Gastrocnemius medialis (tissue), 4 donors: ENCODE results near the gene AGBL1. TPM values are rescaled to one million over a fixed set of nuclear protein-coding genes. Genes with fewer than 3 reads are reported as not detected.

Experiments
- ATAC-seq, 2 donors: fragments of 150-250 bp; one replicate each; pipeline ENCODE4 v1.9.1; 2016
- DNase-seq, 2 donors: peaks; one replicate each; pipeline ENCODE4 v3.0.0-alpha.2; 2019
- H3K27ac ChIP-seq, 4 donors: fragments of 200-600 bp; sonication (generic); 1 replicate in 1 of 4; 2 replicates in 3 of 4; pipeline ENCODE4 v1.5.1; 2016 to 2018; ENCODE audit warnings: mild to moderate bottlenecking in 2 of 4, moderate library complexity in 1 of 4
- H3K27me3 ChIP-seq, 3 donors: fragments of 200-600 bp; sonication (generic) in 2 of 3; 1 replicate in 1 of 3; 2 replicates in 2 of 3; pipeline versions ENCODE4 v1.5.1 to v1.6.0; 2016 to 2019; ENCODE audit warnings: mild to moderate bottlenecking in 1 of 3, moderate library complexity in 1 of 3
- H3K36me3 ChIP-seq, 2 donors: fragments of 200-600 bp; sonication (generic) in 1 of 2; one replicate each; pipeline ENCODE4 v1.5.1; 2017 to 2018
- H3K4me1 ChIP-seq, 2 donors: fragments of 200-600 bp; sonication (generic) in 1 of 2; one replicate each; pipeline ENCODE4 v1.5.1; 2016 to 2017; ENCODE audit warnings: mild to moderate bottlenecking in 2 of 2
- H3K4me3 ChIP-seq, 4 donors: fragments of 200-600 bp; sonication (generic) in 3 of 4; 1 replicate in 1 of 4; 2 replicates in 3 of 4; pipeline ENCODE4 v1.5.1; 2016 to 2019; ENCODE audit warnings: mild to moderate bottlenecking in 2 of 4
- H3K9me3 ChIP-seq, 3 donors: fragments of 200-600 bp; sonication (generic) in 2 of 3; 1 replicate in 1 of 3; 2 replicates in 2 of 3; pipeline ENCODE4 v1.5.1; 2016 to 2019
- POLR2A ChIP-seq, 2 donors: fragments of 450-650 bp; IDR thresholded peaks; one replicate each; pipeline ENCODE4 v1.6.1; 2017; ENCODE audit warnings: antibody characterized with exemption in 2 of 2, mild to moderate bottlenecking in 2 of 2, moderate library complexity in 2 of 2
- in situ Hi-C, 4 donors: fragments of 200-750 bp; cut with MboI; loops; one replicate each; pipeline versions ENCODE4 v1.15.0 to v1.8.0; 2017; ENCODE audit warnings: low sequenced_read_pairs in 4 of 4
- intact Hi-C: fragments of 100-400 bp; cut with DNase I; formaldehyde crosslinking; loops from one replicate; pipeline ENCODE4 v1.15.1; 2023; ENCODE audit warnings: low total_unique reads
- total RNA-seq, 4 donors: library from RNA; depleted of rRNA; stranded (reverse); fragments of >200 nt; gene quantifications; one replicate each; pipeline versions ENCODE4 v1.1.0 to v1.2.3, GENCODE V29; 2016
- TF ChIP-seq, protein P1 (sequence below), 5 experiments: fragments of 450-650 bp in 3 of 5; fragments of 200-600 bp in 2 of 5; sonication (generic) in 2 of 5; IDR thresholded peaks in 4 of 5; conservative IDR thresholded peaks in 1 of 5; 1 replicate in 4 of 5; 2 replicates in 1 of 5; pipeline ENCODE4 v1.5.1; 2016 to 2019; ENCODE audit warnings: antibody characterized with exemption in 5 of 5, mild to moderate bottlenecking in 3 of 5, moderate library complexity in 3 of 5

The AGBL1 gene
- total RNA-seq, 4 donors from 2014 or later = 3.8 to 29.7 (median 15.9) TPM

DNA sequence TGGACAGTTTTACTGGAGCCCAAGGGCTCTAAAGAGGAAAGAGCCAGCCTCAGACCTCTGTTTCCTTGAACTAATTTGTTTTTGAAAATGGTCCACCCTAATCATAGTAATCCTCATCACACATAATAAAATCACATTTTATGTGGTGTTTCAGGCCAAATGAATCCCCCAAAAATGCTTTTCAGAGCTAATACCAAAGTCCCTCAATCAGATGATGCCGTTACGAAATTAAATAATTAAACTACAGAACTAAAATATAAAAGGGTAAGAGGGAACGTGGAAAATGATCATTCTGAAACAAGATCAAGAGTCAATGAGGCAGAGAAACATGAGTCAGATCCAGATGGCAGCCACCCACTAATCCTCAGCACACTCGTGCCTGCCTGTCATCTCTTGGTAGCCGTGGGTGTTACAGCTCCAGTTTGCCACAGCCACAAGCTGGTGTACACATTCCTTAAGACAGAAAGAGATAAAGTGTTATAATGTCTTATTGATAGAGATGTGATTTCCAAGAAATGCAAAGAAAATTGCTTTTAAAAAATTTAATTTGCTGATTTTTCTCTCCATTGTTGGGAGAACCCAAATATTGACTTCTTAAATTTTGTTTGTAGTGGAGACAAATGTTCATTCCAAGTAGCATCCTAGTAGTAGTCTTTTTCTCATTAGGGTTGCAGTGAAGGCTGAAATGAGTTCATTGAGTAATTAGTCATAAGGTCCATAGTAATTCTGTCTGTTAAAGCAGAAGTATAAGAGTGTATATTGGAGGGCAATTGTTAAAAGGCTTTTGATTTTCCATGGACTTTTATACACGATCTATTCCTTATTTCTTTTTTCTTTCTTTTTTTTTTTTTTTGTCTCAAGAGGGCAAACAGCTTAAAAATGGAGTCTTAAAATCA is 104.2 kb downstream of the AGBL1 start:
- TF ChIP-seq, protein P1, sequence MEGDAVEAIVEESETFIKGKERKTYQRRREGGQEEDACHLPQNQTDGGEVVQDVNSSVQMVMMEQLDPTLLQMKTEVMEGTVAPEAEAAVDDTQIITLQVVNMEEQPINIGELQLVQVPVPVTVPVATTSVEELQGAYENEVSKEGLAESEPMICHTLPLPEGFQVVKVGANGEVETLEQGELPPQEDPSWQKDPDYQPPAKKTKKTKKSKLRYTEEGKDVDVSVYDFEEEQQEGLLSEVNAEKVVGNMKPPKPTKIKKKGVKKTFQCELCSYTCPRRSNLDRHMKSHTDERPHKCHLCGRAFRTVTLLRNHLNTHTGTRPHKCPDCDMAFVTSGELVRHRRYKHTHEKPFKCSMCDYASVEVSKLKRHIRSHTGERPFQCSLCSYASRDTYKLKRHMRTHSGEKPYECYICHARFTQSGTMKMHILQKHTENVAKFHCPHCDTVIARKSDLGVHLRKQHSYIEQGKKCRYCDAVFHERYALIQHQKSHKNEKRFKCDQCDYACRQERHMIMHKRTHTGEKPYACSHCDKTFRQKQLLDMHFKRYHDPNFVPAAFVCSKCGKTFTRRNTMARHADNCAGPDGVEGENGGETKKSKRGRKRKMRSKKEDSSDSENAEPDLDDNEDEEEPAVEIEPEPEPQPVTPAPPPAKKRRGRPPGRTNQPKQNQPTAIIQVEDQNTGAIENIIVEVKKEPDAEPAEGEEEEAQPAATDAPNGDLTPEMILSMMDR (IDR thresholded peaks at IDR 0.05 in 4 of 5, conservative IDR thresholded peaks at IDR 0.05 in 1 of 5) = no peak
- peak in 1 of 2 donors; percentile 12 for TF ChIP-seq POLR2A (IDR thresholded peaks at IDR 0.05)
- no peaks in the 10 kb centered on the region for H3K9me3 ChIP-seq
- peaks cover 14 to 26% of the 10 kb centered on the region in 2 donors for H3K4me1 ChIP-seq
- H3K27me3 ChIP-seq = no peaks in the 10 kb centered on the region
- H3K36me3 ChIP-seq = no peaks in the 10 kb centered on the region
- in situ Hi-C loops (no loop called here), intact Hi-C loops (loop anchor here (2.0 to 5.0 kb wide), 2 partner anchors 19 to 107 kb away; partner anchors contain the start of gene AGBL1)
- H3K4me3 ChIP-seq = peak overlapping the region in 2 of 4 donors; percentile 10 to 12
- DNase-seq (peak; percentile 78 to 86), ATAC-seq (peak; percentile 99 to 100)
- H3K27ac ChIP-seq = peak overlapping the region; percentile 71 to 88 (median 81)

- Histone ChIP-seq H3K36me3 (no peaks in the 10 kb centered on the region), H3K27me3 (no peaks in the 10 kb centered on the region), H3K9me3 (no peaks in the 10 kb centered on the region), H3K27ac (peak overlapping the region in 1 of 4 donors; percentile 21), H3K4me1 (peaks cover under 1 to 4% of the 10 kb centered on the region in 2 donors), H3K4me3 (peak overlapping the region in 1 of 4 donors; percentile 8)
- DNase-seq (no peak), ATAC-seq (peak in 1 of 2 donors; percentile 27)
- intact Hi-C loops (no loop called here), in situ Hi-C loops (no loop called here)
- no peak for TF ChIP-seq POLR2A (IDR thresholded peaks at IDR 0.05)
- TF ChIP-seq, protein P1 (IDR thresholded peaks at IDR 0.05 in 4 of 5, conservative IDR thresholded peaks at IDR 0.05 in 1 of 5) = no peak
Observed at GRCh38 chr15:86193716-86194380, 114.2 kb downstream of the AGBL1 start.

- intact Hi-C loops (no loop called here), in situ Hi-C loops (no loop called here)
- Histone ChIP-seq H3K27me3 (no peaks in the 10 kb centered on the region), H3K9me3 (no peaks in the 10 kb centered on the region), H3K4me1 (peaks cover 7 to 9% of the 10 kb centered on the region in 2 donors), H3K4me3 (no peak overlapping the region), H3K36me3 (no peaks in the 10 kb centered on the region), H3K27ac (no peak overlapping the region)
- ATAC-seq (no peak), DNase-seq (no peak)
- TF ChIP-seq, protein P1 (IDR thresholded peaks at IDR 0.05 in 4 of 5, conservative IDR thresholded peaks at IDR 0.05 in 1 of 5) = no peak
- TF ChIP-seq POLR2A (IDR thresholded peaks at IDR 0.05) = no peak
Observed at GRCh38 chr15:86197770-86198169, 118.1 kb downstream of the AGBL1 start.

DNA sequence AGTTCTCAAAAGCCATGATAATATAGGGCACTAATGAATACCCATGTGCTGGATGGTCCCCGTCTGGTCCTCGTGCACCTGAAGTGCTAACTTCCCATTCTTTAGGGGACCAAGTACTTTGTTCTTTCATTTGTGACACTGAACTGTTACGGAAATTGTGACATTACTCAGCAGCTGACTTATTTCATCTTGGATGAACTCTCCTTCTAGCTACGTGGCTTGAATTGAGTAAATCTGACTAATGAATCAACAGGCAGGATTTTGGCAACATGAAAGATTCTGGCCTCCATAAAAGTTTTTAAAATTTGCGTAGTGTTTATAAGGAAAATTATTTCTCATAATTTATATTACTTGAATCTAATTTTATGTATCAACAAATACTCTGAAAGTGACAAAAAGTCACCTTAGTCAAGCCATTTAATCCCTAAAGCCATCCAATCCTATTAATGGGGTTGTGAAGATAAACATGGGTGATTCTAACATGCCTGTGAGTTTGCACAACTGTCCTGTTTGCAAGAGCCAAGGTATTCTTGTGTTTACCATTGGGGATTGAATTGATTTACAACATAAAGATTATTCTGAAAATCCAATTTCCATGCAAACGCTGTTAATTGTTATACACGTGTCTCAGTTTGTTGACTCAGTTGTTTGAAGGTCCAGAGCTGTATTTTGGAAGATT is 119.9 kb downstream of the AGBL1 start:
- H3K27ac ChIP-seq = peak overlapping the region; percentile 4 to 70 (median 56)
- DNase-seq (no peak), ATAC-seq (peak; percentile 92 to 97)
- H3K4me1 ChIP-seq = peaks cover 4 to 9% of the 10 kb centered on the region in 2 donors
- no peaks in the 10 kb centered on the region for H3K36me3 ChIP-seq
- in situ Hi-C loops = loop anchor here in 1 of 4 donors (10.0 kb wide), 1 partner anchor 75 kb away; no protein-coding TSS in a partner anchor
- no peaks in the 10 kb centered on the region for H3K9me3 ChIP-seq
- H3K4me3 ChIP-seq = no peak overlapping the region
- intact Hi-C loops = no loop called here
- TF ChIP-seq, protein P1 (IDR thresholded peaks at IDR 0.05 in 4 of 5, conservative IDR thresholded peaks at IDR 0.05 in 1 of 5) = no peak
- no peak for TF ChIP-seq POLR2A (IDR thresholded peaks at IDR 0.05)
- H3K27me3 ChIP-seq = no peaks in the 10 kb centered on the region
